K562 (cell line): Measurements from ENCODE around the gene AACS.

Experiments
- EP300 ChIP-seq: IDR thresholded peaks from 2 replicates; pipeline ENCODE4 v1.6.1; 2012; ENCODE audit warnings: low read length, improper control_type of control experiment
- FOS ChIP-seq: IDR thresholded peaks from 3 replicates; pipeline ENCODE4 v1.6.1; 2011; ENCODE audit not compliant: insufficient read length; ENCODE audit errors: extremely low read depth
- JUND ChIP-seq, 2 experiments: IDR thresholded peaks; 2 replicates in 1 of 2; 3 replicates in 1 of 2; pipeline ENCODE4 v1.6.1; 2011; ENCODE audit warnings: borderline replicate concordance in 2 of 2, low read depth in 2 of 2, low read length in 2 of 2, improper control_type of control experiment in 1 of 2, missing biosample characterization in 1 of 2, missing genetic modification characterization in 1 of 2, missing genetic modification reagents in 1 of 2
- KLF10 ChIP-seq: fragments of 250-450 bp; sonication (Bioruptor Pico); IDR thresholded peaks from 2 replicates; pipeline ENCODE4 v1.6.1; 2021; ENCODE audit warnings: matching md5 sums
- PTTG1 ChIP-seq: fragments of 450-650 bp; IDR thresholded peaks from 2 replicates; pipeline ENCODE4 v1.6.1; 2016; ENCODE audit warnings: low read depth, mild to moderate bottlenecking, missing genetic modification characterization, missing compliant biosample characterization
- ZNF76 ChIP-seq: fragments of 250-450 bp; sonication (Bioruptor Pico); IDR thresholded peaks from 2 replicates; pipeline ENCODE4 v1.4.0; 2020; ENCODE audit warnings: mild to moderate bottlenecking, moderate library complexity, borderline replicate concordance
- TF ChIP-seq, protein P1 (sequence below), 3 experiments: IDR thresholded peaks in 2 of 3; conservative IDR thresholded peaks in 1 of 3; 2 replicates each; pipeline ENCODE4 v1.5.1; 2011 to 2012; ENCODE audit warnings: low read length in 3 of 3, mild to moderate bottlenecking in 3 of 3, control low read depth in 2 of 3, improper control_type of control experiment in 1 of 3, inconsistent platforms in 1 of 3, low read depth in 1 of 3, mixed read lengths in 1 of 3, moderate library complexity in 1 of 3; ENCODE audit not compliant: insufficient read depth in 2 of 3
- TF ChIP-seq, protein P2 (sequence below), 2 experiments: IDR thresholded peaks; 2 replicates each; pipeline ENCODE4 v1.6.1; 2011; ENCODE audit warnings: borderline replicate concordance in 1 of 2, control low read depth in 1 of 2, low read depth in 1 of 2, low read length in 1 of 2, mild to moderate bottlenecking in 1 of 2, mixed read lengths in 1 of 2, moderate library complexity in 1 of 2; ENCODE audit not compliant: insufficient read depth in 1 of 2, insufficient read length in 1 of 2, poor library complexity in 1 of 2, severe bottlenecking in 1 of 2; ENCODE audit errors: extremely low read depth in 1 of 2
- TF ChIP-seq, protein P3 (sequence below): sonication (generic); formaldehyde crosslinking; IDR thresholded peaks from 2 replicates; pipeline ENCODE4 v1.8.1; 2022; ENCODE audit warnings: missing genetic modification reagents

DNA sequence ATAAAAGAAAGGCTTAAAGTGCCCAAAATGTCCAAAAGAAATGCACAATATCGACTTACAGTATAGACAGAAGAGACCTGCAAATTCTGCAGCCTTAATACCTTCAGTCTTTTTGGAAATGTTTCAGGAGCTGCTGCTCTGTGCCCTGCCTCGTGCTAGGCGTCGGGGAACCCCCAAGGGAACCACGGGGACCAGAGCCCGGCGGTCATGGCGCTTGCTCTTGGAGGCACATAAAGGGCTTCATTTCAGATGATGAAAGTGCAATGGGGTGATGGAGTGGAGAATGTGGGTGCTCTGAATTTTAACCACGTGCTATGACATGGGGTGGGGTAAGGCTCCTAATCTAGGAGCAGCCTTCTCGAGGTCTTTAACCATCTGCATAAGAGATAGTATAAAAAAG is 14.8 kb upstream of the AACS start:
- TF ChIP-seq EP300 (no peak), FOS (no peak), ZNF76 (CRISPR knock-in tag) (no peak), PTTG1 (tag) (no peak), JUND (IDR thresholded peaks at IDR 0.05; ENCODE audit: borderline replicate concordance, low read depth, low read length) (no peak), JUND (tag; IDR thresholded peaks at IDR 0.05; ENCODE audit: borderline replicate concordance, low read depth, low read length) (no peak), KLF10 (CRISPR knock-in tag) (no peak)
- TF ChIP-seq, protein P1, sequence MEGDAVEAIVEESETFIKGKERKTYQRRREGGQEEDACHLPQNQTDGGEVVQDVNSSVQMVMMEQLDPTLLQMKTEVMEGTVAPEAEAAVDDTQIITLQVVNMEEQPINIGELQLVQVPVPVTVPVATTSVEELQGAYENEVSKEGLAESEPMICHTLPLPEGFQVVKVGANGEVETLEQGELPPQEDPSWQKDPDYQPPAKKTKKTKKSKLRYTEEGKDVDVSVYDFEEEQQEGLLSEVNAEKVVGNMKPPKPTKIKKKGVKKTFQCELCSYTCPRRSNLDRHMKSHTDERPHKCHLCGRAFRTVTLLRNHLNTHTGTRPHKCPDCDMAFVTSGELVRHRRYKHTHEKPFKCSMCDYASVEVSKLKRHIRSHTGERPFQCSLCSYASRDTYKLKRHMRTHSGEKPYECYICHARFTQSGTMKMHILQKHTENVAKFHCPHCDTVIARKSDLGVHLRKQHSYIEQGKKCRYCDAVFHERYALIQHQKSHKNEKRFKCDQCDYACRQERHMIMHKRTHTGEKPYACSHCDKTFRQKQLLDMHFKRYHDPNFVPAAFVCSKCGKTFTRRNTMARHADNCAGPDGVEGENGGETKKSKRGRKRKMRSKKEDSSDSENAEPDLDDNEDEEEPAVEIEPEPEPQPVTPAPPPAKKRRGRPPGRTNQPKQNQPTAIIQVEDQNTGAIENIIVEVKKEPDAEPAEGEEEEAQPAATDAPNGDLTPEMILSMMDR (IDR thresholded peaks at IDR 0.05 in 2 of 3, conservative IDR thresholded peaks at IDR 0.05 in 1 of 3; ENCODE audit: insufficient read depth in 2 of 3, low read depth in 1 of 3, low read length in 3 of 3) = no peak
- TF ChIP-seq, protein P2, sequence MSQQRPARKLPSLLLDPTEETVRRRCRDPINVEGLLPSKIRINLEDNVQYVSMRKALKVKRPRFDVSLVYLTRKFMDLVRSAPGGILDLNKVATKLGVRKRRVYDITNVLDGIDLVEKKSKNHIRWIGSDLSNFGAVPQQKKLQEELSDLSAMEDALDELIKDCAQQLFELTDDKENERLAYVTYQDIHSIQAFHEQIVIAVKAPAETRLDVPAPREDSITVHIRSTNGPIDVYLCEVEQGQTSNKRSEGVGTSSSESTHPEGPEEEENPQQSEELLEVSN (IDR thresholded peaks at IDR 0.05; ENCODE audit: borderline replicate concordance in 1 of 2, extremely low read depth in 1 of 2, insufficient read depth in 1 of 2, insufficient read length in 1 of 2, low read depth in 1 of 2, low read length in 1 of 2, poor library complexity in 1 of 2, severe bottlenecking in 1 of 2) = no peak
- TF ChIP-seq, protein P3, sequence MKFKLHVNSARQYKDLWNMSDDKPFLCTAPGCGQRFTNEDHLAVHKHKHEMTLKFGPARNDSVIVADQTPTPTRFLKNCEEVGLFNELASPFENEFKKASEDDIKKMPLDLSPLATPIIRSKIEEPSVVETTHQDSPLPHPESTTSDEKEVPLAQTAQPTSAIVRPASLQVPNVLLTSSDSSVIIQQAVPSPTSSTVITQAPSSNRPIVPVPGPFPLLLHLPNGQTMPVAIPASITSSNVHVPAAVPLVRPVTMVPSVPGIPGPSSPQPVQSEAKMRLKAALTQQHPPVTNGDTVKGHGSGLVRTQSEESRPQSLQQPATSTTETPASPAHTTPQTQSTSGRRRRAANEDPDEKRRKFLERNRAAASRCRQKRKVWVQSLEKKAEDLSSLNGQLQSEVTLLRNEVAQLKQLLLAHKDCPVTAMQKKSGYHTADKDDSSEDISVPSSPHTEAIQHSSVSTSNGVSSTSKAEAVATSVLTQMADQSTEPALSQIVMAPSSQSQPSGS (CRISPR knock-in tag) = no peak
